Spleen (tissue), 11 donors: ENCODE results near the gene TMEM220. TPM values are rescaled to one million over a fixed set of nuclear protein-coding genes. Genes with fewer than 3 reads are reported as not detected.

ENCODE experiments used
- DNase-seq: peaks from one replicate; pipeline ENCODE4 v3.0.0-alpha.2; 2020
- H3K27ac ChIP-seq, 8 donors: fragments of 200-600 bp; sonication (generic) in 7 of 8; 1 replicate in 4 of 8; 2 replicates in 4 of 8; pipeline versions ENCODE4 v1.5.0 to v1.8.0; 2016 to 2021; ENCODE audit warnings: inconsistent platforms in 4 of 8, mild to moderate bottlenecking in 4 of 8, moderate library complexity in 1 of 8
- H3K27me3 ChIP-seq, 7 donors: fragments of 200-600 bp; sonication (generic) in 6 of 7; replicated peaks in 1 of 7; 1 replicate in 4 of 7; 2 replicates in 3 of 7; pipeline versions ENCODE4 v1.5.0 to v1.8.0; 2016 to 2021; ENCODE audit warnings: inconsistent platforms in 3 of 7, mild to moderate bottlenecking in 1 of 7
- H3K36me3 ChIP-seq, 6 donors: fragments of 200-600 bp; sonication (generic) in 5 of 6; 1 replicate in 4 of 6; 2 replicates in 2 of 6; pipeline versions ENCODE4 v1.5.0 to v1.8.0; 2016 to 2021; ENCODE audit warnings: inconsistent platforms in 2 of 6
- H3K4me1 ChIP-seq, 6 donors: fragments of 200-600 bp; sonication (generic) in 5 of 6; 1 replicate in 3 of 6; 2 replicates in 3 of 6; pipeline versions ENCODE4 v1.5.0 to v1.8.0; 2016 to 2021; ENCODE audit warnings: inconsistent platforms in 3 of 6
- H3K4me3 ChIP-seq, 8 donors: fragments of 200-600 bp; sonication (generic) in 7 of 8; 1 replicate in 4 of 8; 2 replicates in 4 of 8; pipeline versions ENCODE4 v1.5.0 to v1.8.0; 2016 to 2021; ENCODE audit warnings: inconsistent platforms in 4 of 8, mild to moderate bottlenecking in 4 of 8, moderate library complexity in 2 of 8
- H3K9me3 ChIP-seq, 8 donors: fragments of 200-600 bp; sonication (generic) in 7 of 8; 1 replicate in 4 of 8; 2 replicates in 4 of 8; pipeline versions ENCODE4 v1.5.0 to v1.8.0; 2016 to 2021; ENCODE audit warnings: inconsistent platforms in 4 of 8
- POLR2A ChIP-seq, 3 donors: fragments of 450-650 bp; IDR thresholded peaks; one replicate each; pipeline ENCODE4 v1.5.1; 2017; ENCODE audit warnings: antibody characterized with exemption in 3 of 3, mild to moderate bottlenecking in 1 of 3
- POLR2AphosphoS5 ChIP-seq, 3 donors: sonication (generic); formaldehyde crosslinking; IDR thresholded peaks; one replicate each; pipeline ENCODE4 v1.5.1; 2017; ENCODE audit warnings: antibody characterized with exemption in 3 of 3
- WGBS, 5 donors: extraction: QIAGEN DNeasy Blood & Tissue Kit in 3 of 5; methylation state at CpG; one replicate each; pipeline versions ENCODE4 v1.1.5 to v1.1.7; 2013 to 2018; 5-methylcytosine and 5-hydroxymethylcytosine counted together
- intact Hi-C: fragments of 100-400 bp; cut with DNase I; formaldehyde crosslinking; loops from one replicate; pipeline ENCODE4 v1.15.0; 2023; ENCODE audit warnings: low total_unique reads
- polyA plus RNA-seq, 3 donors: library from polyadenylated mRNA; stranded (reverse); fragments of 200-250 nt; gene quantifications; one replicate each; pipeline ENCODE4 v1.2.1, GENCODE V29; 2013
- total RNA-seq, 7 donors: library from RNA; depleted of rRNA in 3 of 7; stranded (reverse); fragments of >200 nt in 3 of 7; fragmentation: NEBNext Ultra II Directional in 4 of 7; extraction: Animal tissue kit (Norgen Biotek cat#: 25700) in 4 of 7; gene quantifications; one replicate each; pipeline versions ENCODE4 v1.1.0 to v1.2.1, GENCODE V29; 2016 to 2021
- TF ChIP-seq, protein P1 (sequence below), 11 experiments: fragments of 200-600 bp in 7 of 11; fragments of 450-650 bp in 4 of 11; sonication (generic) in 4 of 11; IDR thresholded peaks in 8 of 11; conservative IDR thresholded peaks in 3 of 11; 1 replicate in 7 of 11; 2 replicates in 4 of 11; pipeline versions ENCODE4 v1.4.0 to v1.8.0; 2016 to 2021; ENCODE audit warnings: antibody characterized with exemption in 11 of 11, inconsistent platforms in 4 of 11, mild to moderate bottlenecking in 1 of 11
- donor health status: healthy with polysubstance abuse.
- donor health status: DM: no; HTN: no; CAD: no; lungs with moderate emphysema.
- donor health status: DM: no; HTN: no; CAD: no.
- donor health status: Bipolar disorder and iron deficiency.
- donor health status: healthy.
- donor health status: DM: no; HTN: no; CAD: no.
- donor health status: DM: yes; HTN: yes; CAD: no.

TMEM220 gene
- total and polyA plus RNA-seq, 10 donors = 3.6 to 12.1 (median 5.4) TPM

DNA sequence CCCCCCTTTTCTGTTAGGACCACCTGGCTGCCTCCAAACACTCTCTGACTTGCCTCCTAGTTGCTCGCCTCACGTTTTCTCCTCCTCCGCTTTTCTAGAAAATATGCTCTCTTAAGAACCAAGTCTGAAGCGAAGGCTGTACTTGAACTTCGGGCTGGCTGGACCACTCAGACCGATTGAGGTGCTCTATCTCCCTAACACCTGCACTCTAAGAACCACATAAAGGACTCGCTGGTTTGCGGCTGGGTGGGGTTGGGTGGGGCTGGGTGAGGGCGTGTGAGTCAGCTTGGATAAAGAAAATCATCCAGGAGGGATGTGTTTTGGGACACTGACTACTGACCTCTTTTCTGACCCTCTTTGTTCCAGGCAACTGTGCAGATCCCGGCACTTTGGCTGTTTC lies 22.9 kb upstream of the TMEM220 start:
- 87 to 90% (median 89%) methylated on average over 10 of the region's 10 CpGs for WGBS, 5 donors
- H3K27me3 ChIP-seq = no peaks in the 10 kb centered on the region
- no peaks in the 10 kb centered on the region for H3K36me3 ChIP-seq
- H3K9me3 ChIP-seq = no peaks in the 10 kb centered on the region
- no peaks in the 10 kb centered on the region for H3K4me1 ChIP-seq
- TF ChIP-seq, protein P1, sequence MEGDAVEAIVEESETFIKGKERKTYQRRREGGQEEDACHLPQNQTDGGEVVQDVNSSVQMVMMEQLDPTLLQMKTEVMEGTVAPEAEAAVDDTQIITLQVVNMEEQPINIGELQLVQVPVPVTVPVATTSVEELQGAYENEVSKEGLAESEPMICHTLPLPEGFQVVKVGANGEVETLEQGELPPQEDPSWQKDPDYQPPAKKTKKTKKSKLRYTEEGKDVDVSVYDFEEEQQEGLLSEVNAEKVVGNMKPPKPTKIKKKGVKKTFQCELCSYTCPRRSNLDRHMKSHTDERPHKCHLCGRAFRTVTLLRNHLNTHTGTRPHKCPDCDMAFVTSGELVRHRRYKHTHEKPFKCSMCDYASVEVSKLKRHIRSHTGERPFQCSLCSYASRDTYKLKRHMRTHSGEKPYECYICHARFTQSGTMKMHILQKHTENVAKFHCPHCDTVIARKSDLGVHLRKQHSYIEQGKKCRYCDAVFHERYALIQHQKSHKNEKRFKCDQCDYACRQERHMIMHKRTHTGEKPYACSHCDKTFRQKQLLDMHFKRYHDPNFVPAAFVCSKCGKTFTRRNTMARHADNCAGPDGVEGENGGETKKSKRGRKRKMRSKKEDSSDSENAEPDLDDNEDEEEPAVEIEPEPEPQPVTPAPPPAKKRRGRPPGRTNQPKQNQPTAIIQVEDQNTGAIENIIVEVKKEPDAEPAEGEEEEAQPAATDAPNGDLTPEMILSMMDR (IDR thresholded peaks at IDR 0.05 in 8 of 11, conservative IDR thresholded peaks at IDR 0.05 in 3 of 11) = no peak
- TF ChIP-seq POLR2A (IDR thresholded peaks at IDR 0.05) (no peak), POLR2AphosphoS5 (IDR thresholded peaks at IDR 0.05) (no peak)
- intact Hi-C loops = no loop called here
- H3K4me3 ChIP-seq = no peak overlapping the region
- no peak overlapping the region for H3K27ac ChIP-seq
- no peak for DNase-seq

DNA sequence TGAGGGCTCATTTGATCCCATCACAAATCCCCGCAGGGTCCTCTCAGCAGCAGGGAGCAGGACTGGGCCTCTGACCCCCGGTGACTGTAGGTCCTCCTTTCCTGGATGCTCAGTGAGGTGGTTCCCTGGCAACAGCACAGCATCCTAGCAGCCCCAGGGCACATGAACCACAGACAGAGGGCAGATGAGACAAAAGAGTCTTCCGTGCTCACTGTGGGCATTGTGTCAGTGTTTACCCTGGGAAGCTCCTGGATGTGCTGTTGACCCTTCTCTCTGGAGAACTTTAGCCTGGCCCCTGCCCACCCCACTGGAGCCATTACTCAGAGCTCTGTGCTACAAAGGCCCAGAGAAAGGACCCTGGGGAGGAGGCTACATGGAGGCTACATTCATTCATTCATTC lies 21.7 kb upstream of the TMEM220 start:
- intact Hi-C loops = no loop called here
- no peak for TF ChIP-seq POLR2A (IDR thresholded peaks at IDR 0.05)
- 83 to 97% (median 87%) methylated on average over 3 of the region's 3 CpGs for WGBS, 5 donors

DNA sequence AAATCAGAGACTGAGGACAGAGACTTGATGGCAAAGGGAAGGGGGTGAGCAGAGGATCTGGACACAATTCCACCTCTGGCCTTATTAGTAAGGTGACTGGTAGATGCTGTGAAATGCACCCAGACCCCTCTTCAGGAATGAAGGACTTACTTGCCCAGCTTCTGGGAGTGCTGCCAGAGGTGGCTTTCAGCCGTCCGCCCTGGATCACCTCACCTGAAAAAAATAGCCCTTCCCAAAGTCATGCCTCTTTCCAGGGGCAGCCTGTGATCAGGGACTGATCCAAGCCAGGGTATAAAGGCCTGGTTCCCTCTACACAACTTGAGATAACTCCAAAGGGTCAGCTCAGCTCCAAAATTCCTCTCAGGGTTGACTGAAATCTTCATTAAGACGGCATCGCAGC lies 20.4 kb upstream of the TMEM220 start:
- Histone ChIP-seq H3K9me3 (no peaks in the 10 kb centered on the region), H3K4me1 (no peaks in the 10 kb centered on the region), H3K4me3 (no peak overlapping the region), H3K27ac (no peak overlapping the region), H3K27me3 (no peaks in the 10 kb centered on the region), H3K36me3 (no peaks in the 10 kb centered on the region)
- DNase-seq = no peak
- WGBS, 5 donors = 94 to 97% (median 96%) methylated on average over 4 of the region's 4 CpGs
- TF ChIP-seq POLR2A (IDR thresholded peaks at IDR 0.05) (no peak), POLR2AphosphoS5 (IDR thresholded peaks at IDR 0.05) (no peak)
- TF ChIP-seq, protein P1 (IDR thresholded peaks at IDR 0.05 in 8 of 11, conservative IDR thresholded peaks at IDR 0.05 in 3 of 11) = no peak
- intact Hi-C loops = no loop called here

More for the DNA sequence above, 21.7 kb upstream of the TMEM220 start:
- no peak for DNase-seq
- Histone ChIP-seq H3K4me3 (no peak overlapping the region), H3K36me3 (no peaks in the 10 kb centered on the region), H3K27ac (no peak overlapping the region), H3K9me3 (no peaks in the 10 kb centered on the region), H3K27me3 (no peaks in the 10 kb centered on the region), H3K4me1 (no peaks in the 10 kb centered on the region)

DNA sequence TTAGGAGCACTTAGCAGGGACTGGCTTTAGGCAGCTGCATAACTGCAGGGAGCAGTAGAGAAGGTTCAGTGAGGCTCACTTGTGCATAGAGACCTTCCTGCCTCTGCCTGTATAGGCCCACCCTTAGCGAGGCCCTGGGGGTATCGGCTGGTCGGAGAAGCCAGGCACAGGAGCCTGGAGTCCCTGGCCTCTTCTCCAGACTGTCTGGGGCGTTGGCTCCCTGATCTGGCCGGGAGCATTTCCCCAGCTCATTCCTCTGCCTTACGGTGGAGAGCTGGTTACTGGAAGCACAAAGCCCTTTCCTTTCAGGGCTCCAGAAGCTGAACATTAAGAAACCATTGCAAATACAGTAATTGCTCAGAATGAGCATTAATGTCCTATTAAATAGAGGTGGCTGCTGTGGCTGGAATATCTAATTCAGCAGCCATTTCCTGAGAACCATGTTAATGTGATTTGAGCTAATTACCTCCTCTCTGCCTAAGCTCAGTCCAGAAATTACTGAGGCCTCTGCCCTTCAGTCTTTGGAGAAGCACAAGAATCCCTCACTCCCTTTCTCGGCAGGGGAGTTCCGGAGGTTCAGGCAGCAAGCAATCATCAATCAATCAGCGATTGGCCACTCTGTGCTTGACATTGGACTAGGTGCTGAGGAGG lies 18.8 kb upstream of the TMEM220 start:
- WGBS, 5 donors = 63 to 81% (median 74%) methylated on average over 6 to 9 of the region's 9 CpGs
- Histone ChIP-seq H3K4me3 (no peak overlapping the region), H3K36me3 (no peaks in the 10 kb centered on the region), H3K4me1 (peaks cover 0 to 6% (median 0%) of the 10 kb centered on the region in 6 donors), H3K27me3 (no peaks in the 10 kb centered on the region), H3K27ac (no peak overlapping the region), H3K9me3 (no peaks in the 10 kb centered on the region)
- no peak for DNase-seq
- TF ChIP-seq POLR2AphosphoS5 (IDR thresholded peaks at IDR 0.05) = no peak
- TF ChIP-seq, protein P1 (IDR thresholded peaks at IDR 0.05 in 8 of 11, conservative IDR thresholded peaks at IDR 0.05 in 3 of 11) = no peak
- TF ChIP-seq POLR2A (IDR thresholded peaks at IDR 0.05) = no peak
- intact Hi-C loops = no loop called here
